Fibroblast of pulmonary artery (primary cell): ENCODE measurements around the gene HDAC5.
A peak's percentile ranks its signal among the peaks of the same experiment; 100 is the strongest.
"Not testable (repeated sequence)": the region's sequence is repeated elsewhere in the genome, so short reads cannot be mapped to it uniquely, and the experiment has no call there.

ENCODE experiments used
- DNase-seq: peaks from one replicate; pipeline ENCODE4 v3.0.0-alpha.2; 2010; ENCODE audit warnings: low read depth
- H3K4me3 ChIP-seq: replicated peaks from 2 replicates; pipeline ENCODE4 v1.5.1; 2011; ENCODE audit warnings: low read depth, mild to moderate bottlenecking, control low read depth, low read length, moderate library complexity
- CTCF ChIP-seq: IDR thresholded peaks from 2 replicates; pipeline ENCODE4 v1.5.1; 2011; ENCODE audit warnings: mild to moderate bottlenecking, control low read depth, low read length, inconsistent platforms; ENCODE audit errors: missing control alignments

The HDAC5 gene

GRCh38 chr17:44043272-44043696 lies 80.2 kb downstream of the HDAC5 start:
- peak; percentile 90 for DNase-seq
- TF ChIP-seq CTCF = no peak
- H3K4me3 ChIP-seq = no peak overlapping the region

GRCh38 chr17:44039829-44040635 lies 83.4 kb downstream of the HDAC5 start:
- no peak for DNase-seq
- H3K4me3 ChIP-seq = no peak overlapping the region
- TF ChIP-seq CTCF = no peak

GRCh38 chr17:44038604-44039011 lies 84.8 kb downstream of the HDAC5 start:
- DNase-seq = no peak
- TF ChIP-seq CTCF = no peak
- H3K4me3 ChIP-seq = no peak overlapping the region

GRCh38 chr17:44037471-44037870 lies 86.0 kb downstream of the HDAC5 start:
- H3K4me3 ChIP-seq = no peak overlapping the region
- TF ChIP-seq CTCF = no peak
- DNase-seq = no peak

- not testable (repeated sequence) for H3K4me3 ChIP-seq, DNase-seq
Observed at GRCh38 chr17:44034688-44035087, 88.8 kb downstream of the HDAC5 start.

GRCh38 chr17:44033861-44034408 lies 89.5 kb downstream of the HDAC5 start:
- no peak for DNase-seq
- no peak for TF ChIP-seq CTCF
- no peak overlapping the region for H3K4me3 ChIP-seq

GRCh38 chr17:44030482-44030881 lies 93.0 kb downstream of the HDAC5 start:
- H3K4me3 ChIP-seq = no peak overlapping the region
- no peak for TF ChIP-seq CTCF
- no peak for DNase-seq
